Measurements from ENCODE around the gene GPD1L. TPM values are rescaled to one million over a fixed set of nuclear protein-coding genes. Genes with fewer than 3 reads are reported as not detected.

The GPD1L gene
- polyA plus RNA-seq, 1 experiment: 6.0 TPM

DNA sequence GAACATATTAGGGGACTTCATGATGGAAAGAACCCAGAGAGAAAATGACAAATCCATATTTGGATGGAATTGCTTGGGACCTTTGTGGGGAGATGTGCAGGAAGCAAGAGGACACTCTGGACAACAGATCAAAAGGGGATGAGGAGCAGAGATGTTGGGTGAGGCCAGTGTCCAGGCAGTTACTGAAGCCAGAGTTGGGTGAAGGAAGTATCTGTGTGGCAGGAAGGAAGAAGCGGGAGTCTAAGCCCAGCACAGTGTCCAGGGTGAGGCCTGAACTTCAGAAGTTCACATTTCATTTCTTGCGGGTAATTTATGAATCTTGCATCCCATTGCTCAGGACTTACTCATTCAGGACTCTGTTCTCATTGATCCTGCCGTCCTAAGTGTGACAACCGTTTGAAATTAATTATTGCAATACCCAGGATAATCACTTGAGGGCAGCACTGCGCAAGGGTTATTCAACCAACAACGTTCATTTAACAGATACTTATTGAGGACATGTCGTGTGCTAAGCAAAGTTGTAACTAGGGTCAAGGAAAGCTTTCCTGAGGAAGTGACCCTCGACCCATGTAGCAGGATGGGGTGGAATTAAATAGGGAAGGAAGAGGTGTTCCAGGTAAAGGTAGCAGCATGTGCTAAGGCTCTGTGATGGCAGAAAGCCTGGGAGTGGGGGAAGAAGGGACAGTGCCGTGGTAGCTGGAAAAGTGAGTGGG lies 70.7 kb downstream of the GPD1L start:
- ChIA-PET CTCF (interaction anchor here (0.5 to 3.0 kb wide), 18 partner anchors 9 to 559 kb away, joined by 3 to 11 read pairs (median 4); no protein-coding TSS in a partner anchor), POLR2A (no interaction called here)
- Histone ChIP-seq H3K27me3 (ENCODE audit: control insufficient read depth, insufficient read depth, low read length) (peaks cover 9% of the 10 kb centered on the region), H3K4me3 (ENCODE audit: low read depth, low read length) (no peak overlapping the region), H3K9me3 (ENCODE audit: control insufficient read depth, insufficient read depth, low read length) (no peaks in the 10 kb centered on the region), H3K27ac (ENCODE audit: low read depth, low read length) (no peak overlapping the region)
- DNase-seq (ENCODE audit: low read depth, low spot score): no peak
- TF ChIP-seq, protein P1, sequence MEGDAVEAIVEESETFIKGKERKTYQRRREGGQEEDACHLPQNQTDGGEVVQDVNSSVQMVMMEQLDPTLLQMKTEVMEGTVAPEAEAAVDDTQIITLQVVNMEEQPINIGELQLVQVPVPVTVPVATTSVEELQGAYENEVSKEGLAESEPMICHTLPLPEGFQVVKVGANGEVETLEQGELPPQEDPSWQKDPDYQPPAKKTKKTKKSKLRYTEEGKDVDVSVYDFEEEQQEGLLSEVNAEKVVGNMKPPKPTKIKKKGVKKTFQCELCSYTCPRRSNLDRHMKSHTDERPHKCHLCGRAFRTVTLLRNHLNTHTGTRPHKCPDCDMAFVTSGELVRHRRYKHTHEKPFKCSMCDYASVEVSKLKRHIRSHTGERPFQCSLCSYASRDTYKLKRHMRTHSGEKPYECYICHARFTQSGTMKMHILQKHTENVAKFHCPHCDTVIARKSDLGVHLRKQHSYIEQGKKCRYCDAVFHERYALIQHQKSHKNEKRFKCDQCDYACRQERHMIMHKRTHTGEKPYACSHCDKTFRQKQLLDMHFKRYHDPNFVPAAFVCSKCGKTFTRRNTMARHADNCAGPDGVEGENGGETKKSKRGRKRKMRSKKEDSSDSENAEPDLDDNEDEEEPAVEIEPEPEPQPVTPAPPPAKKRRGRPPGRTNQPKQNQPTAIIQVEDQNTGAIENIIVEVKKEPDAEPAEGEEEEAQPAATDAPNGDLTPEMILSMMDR (IDR thresholded peaks at IDR 0.05; ENCODE audit: low read depth, low read length): peak; percentile 59

DNA sequence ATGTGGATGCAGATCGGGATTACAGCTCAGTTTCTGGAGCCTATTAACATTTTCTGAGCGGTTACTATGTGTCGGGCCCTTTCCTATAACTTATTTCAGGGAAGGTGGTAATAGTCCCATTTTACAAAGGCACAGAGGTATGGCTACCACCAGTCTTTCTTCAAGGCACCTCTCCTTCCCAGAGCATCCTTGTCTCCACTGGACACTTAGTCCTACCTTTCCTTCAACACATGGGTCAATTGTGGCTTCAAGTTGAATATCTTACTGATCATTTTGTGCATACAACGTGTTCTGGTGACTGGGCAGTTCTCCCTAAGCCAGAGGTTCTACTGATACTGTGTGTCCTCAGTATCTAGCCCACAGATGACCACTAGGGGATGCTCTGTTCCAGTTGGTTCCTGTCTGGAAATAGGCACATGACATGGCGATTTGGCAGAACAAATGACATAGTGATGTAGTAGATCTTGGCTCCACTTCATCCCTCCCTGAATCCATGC lies 71.3 kb downstream of the GPD1L start:
- no peak overlapping the region for H3K4me3 ChIP-seq (ENCODE audit: low read depth, low read length)
- H3K27me3 ChIP-seq (ENCODE audit: control insufficient read depth, insufficient read depth, low read length): peaks cover 9% of the 10 kb centered on the region
- CTCF ChIA-PET: interaction anchor here (0.5 to 3.0 kb wide), 15 partner anchors 9 to 560 kb away, joined by 3 to 11 read pairs (median 4); no protein-coding TSS in a partner anchor
- no peaks in the 10 kb centered on the region for H3K9me3 ChIP-seq (ENCODE audit: control insufficient read depth, insufficient read depth, low read length)
- TF ChIP-seq, protein P1 (IDR thresholded peaks at IDR 0.05; ENCODE audit: low read depth, low read length): peak; percentile 69
- DNase-seq (ENCODE audit: low read depth, low spot score): peak; percentile 0
- POLR2A ChIA-PET: no interaction called here
- no peak overlapping the region for H3K27ac ChIP-seq (ENCODE audit: low read depth, low read length)

DNA sequence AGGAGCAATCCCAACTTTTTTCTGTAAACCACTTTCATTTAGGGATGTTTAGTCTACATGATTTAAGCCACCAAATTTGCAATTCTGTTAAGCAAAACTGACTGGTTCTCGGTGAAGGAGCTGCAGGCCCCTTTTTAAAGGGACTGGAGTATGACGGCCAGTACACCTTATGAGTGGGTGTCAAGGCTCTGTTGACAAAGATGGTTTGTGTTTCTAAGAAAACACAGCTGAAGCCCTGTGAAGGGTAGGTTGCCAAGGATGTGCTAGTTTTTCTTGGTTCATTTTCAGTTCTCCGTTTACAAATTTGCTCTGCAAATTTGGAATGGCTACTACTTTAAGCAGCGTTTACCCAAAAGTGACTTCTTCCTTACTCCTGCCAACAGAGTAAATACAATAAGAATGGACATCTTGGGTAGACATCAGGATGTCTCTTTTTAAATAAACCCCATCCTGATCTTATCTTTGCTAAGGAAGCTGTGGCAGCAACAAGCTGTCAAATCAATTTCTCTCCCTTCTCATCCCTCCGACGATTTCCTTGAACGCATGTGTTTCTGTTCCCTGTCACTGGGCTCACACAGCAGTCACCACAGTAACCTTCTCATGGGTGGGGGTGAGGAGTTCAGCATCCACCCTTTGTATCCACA lies 73.8 kb downstream of the GPD1L start:
- no peaks in the 10 kb centered on the region for H3K9me3 ChIP-seq (ENCODE audit: control insufficient read depth, insufficient read depth, low read length)
- ChIA-PET POLR2A (no interaction called here), CTCF (no interaction called here)
- no peak for DNase-seq (ENCODE audit: low read depth, low spot score)
- H3K27ac ChIP-seq (ENCODE audit: low read depth, low read length): no peak overlapping the region
- H3K27me3 ChIP-seq (ENCODE audit: control insufficient read depth, insufficient read depth, low read length): peaks cover 6% of the 10 kb centered on the region
- TF ChIP-seq, protein P1 (IDR thresholded peaks at IDR 0.05; ENCODE audit: low read depth, low read length): no peak
- no peak overlapping the region for H3K4me3 ChIP-seq (ENCODE audit: low read depth, low read length)

DNA sequence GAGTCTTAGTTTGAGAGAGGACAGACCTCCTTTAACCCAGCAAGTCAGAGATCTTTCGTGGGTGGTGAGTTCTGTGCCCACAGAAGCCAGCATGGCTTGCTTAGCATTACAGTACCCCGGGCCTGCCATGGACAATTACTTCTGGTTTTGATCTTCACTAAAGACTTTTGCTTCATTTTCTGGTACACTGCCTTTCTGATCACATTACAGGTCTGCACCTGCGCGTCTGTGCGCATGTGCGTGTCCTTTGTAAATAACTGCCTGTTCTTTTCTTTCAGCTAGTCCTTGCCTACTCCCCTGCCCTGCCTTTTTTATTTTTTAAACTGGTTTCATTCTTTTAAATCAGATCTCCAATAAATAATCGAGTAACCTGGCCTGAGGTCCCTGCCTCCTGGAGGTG lies 74.9 kb downstream of the GPD1L start:
- TF ChIP-seq, protein P1 (IDR thresholded peaks at IDR 0.05; ENCODE audit: low read depth, low read length): no peak
- no peak overlapping the region for H3K27ac ChIP-seq (ENCODE audit: low read depth, low read length)
- H3K27me3 ChIP-seq (ENCODE audit: control insufficient read depth, insufficient read depth, low read length): peaks cover 6% of the 10 kb centered on the region
- no peaks in the 10 kb centered on the region for H3K9me3 ChIP-seq (ENCODE audit: control insufficient read depth, insufficient read depth, low read length)
- no peak overlapping the region for H3K4me3 ChIP-seq (ENCODE audit: low read depth, low read length)
- ChIA-PET POLR2A (no interaction called here), CTCF (no interaction called here)
- DNase-seq (ENCODE audit: low read depth, low spot score): no peak

DNA sequence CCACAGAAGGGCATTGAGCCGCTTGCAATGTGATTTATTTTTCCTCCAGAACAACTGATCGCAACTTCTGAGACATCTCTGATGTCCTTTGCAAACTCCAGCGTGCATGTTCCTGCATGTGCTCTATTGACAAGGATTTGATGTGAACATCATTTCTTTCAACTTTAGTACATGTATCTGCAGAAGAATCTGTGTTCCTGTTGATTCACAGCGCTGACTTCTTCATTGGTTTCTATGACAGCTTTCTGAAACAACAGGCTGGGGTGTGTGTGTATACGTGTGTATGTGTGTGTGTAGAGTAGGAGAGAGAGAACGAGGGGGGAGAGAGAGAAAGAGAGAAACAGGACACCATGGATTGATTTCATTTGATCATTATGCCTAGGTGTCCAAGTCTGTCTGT lies 75.4 kb downstream of the GPD1L start:
- ChIA-PET POLR2A (no interaction called here), CTCF (no interaction called here)
- TF ChIP-seq, protein P1 (IDR thresholded peaks at IDR 0.05; ENCODE audit: low read depth, low read length): no peak
- Histone ChIP-seq H3K27ac (ENCODE audit: low read depth, low read length) (no peak overlapping the region), H3K4me3 (ENCODE audit: low read depth, low read length) (no peak overlapping the region), H3K27me3 (ENCODE audit: control insufficient read depth, insufficient read depth, low read length) (peaks cover 6% of the 10 kb centered on the region), H3K9me3 (ENCODE audit: control insufficient read depth, insufficient read depth, low read length) (no peaks in the 10 kb centered on the region)
- DNase-seq (ENCODE audit: low read depth, low spot score): no peak
